Measurements from ENCODE around the gene USP47. TPM values are rescaled to one million over a fixed set of nuclear protein-coding genes. Genes with fewer than 3 reads are reported as not detected.

The USP47 gene
- total RNA-seq, 3 donors from 2014 or later (not counting 1 experiment from before 2014, with no cell fraction given): 102 to 108 (median 107) TPM

DNA sequence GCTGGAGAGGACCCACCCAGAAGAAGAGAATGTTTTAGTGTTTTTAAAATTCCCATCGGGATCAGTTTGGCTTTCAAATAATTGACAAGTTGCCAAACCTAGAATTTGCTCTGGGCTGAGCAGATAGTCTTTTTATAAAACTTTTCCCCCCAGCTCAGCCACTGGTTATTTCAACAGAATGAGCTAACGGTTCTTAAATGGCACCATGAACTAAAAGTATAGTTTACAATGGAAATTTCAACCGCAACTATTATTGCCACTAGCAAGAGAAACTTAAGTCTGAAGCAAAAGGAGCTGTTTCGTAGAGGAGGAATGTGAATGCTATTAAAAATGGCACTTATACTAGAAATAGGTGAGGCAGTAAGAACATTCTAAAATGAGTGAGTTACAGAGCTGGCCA lies 163.3 kb downstream of the USP47 start:
- DNase-seq (no peak), ATAC-seq (no peak)
- TF ChIP-seq, protein P1, sequence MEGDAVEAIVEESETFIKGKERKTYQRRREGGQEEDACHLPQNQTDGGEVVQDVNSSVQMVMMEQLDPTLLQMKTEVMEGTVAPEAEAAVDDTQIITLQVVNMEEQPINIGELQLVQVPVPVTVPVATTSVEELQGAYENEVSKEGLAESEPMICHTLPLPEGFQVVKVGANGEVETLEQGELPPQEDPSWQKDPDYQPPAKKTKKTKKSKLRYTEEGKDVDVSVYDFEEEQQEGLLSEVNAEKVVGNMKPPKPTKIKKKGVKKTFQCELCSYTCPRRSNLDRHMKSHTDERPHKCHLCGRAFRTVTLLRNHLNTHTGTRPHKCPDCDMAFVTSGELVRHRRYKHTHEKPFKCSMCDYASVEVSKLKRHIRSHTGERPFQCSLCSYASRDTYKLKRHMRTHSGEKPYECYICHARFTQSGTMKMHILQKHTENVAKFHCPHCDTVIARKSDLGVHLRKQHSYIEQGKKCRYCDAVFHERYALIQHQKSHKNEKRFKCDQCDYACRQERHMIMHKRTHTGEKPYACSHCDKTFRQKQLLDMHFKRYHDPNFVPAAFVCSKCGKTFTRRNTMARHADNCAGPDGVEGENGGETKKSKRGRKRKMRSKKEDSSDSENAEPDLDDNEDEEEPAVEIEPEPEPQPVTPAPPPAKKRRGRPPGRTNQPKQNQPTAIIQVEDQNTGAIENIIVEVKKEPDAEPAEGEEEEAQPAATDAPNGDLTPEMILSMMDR (IDR thresholded peaks at IDR 0.05): no peak
- H3K4me3 ChIP-seq (ENCODE audit: low read length): no peak overlapping the region
- WGBS (ENCODE audit: insufficient coverage): 91% methylated on average over 4 of the region's 4 CpGs
- H3K27ac ChIP-seq (ENCODE audit: low read length): no peak overlapping the region
- intact Hi-C loops (cut with micrococcal nuclease): no loop called here
- Mint-ChIP-seq H3K27me3 (ENCODE audit: low read depth in 2 of 2) (peaks cover 44 to 74% of the 10 kb centered on the region in 2 donors), H3K4me3 (no peak overlapping the region), H3K4me1 (peaks cover 0 to 9% of the 10 kb centered on the region in 2 donors), H3K27ac (no peak overlapping the region), H3K9me3 (no peaks in the 10 kb centered on the region), H3K36me3 (no peaks in the 10 kb centered on the region)
- no peaks in the 10 kb centered on the region for H3K9me3 ChIP-seq (ENCODE audit: control insufficient read depth, insufficient read depth, low read length)
- peaks cover 31% of the 10 kb centered on the region for H3K27me3 ChIP-seq (ENCODE audit: control insufficient read depth, insufficient read depth, low read length)
- no peaks in the 10 kb centered on the region for H3K36me3 ChIP-seq (ENCODE audit: control insufficient read depth, insufficient read depth, low read length)
- peaks cover 14% of the 10 kb centered on the region for H3K4me1 ChIP-seq (ENCODE audit: control insufficient read depth, insufficient read depth, low read length)

GRCh38 chr11:12005476-12005875 lies 163.7 kb downstream of the USP47 start:
- Mint-ChIP-seq H3K27ac (no peak overlapping the region), H3K9me3 (no peaks in the 10 kb centered on the region), H3K4me1 (peaks cover 0 to 9% of the 10 kb centered on the region in 2 donors), H3K4me3 (no peak overlapping the region), H3K36me3 (no peaks in the 10 kb centered on the region), H3K27me3 (ENCODE audit: low read depth in 2 of 2) (peaks cover 49 to 78% of the 10 kb centered on the region in 2 donors)
- peaks cover 34% of the 10 kb centered on the region for H3K27me3 ChIP-seq (ENCODE audit: control insufficient read depth, insufficient read depth, low read length)
- intact Hi-C loops (cut with micrococcal nuclease): no loop called here
- ATAC-seq (no peak), DNase-seq (no peak)
- no peaks in the 10 kb centered on the region for H3K36me3 ChIP-seq (ENCODE audit: control insufficient read depth, insufficient read depth, low read length)
- H3K4me3 ChIP-seq (ENCODE audit: low read length): no peak overlapping the region
- peaks cover 14% of the 10 kb centered on the region for H3K4me1 ChIP-seq (ENCODE audit: control insufficient read depth, insufficient read depth, low read length)
- H3K27ac ChIP-seq (ENCODE audit: low read length): no peak overlapping the region
- TF ChIP-seq, protein P1 (IDR thresholded peaks at IDR 0.05): no peak
- WGBS (ENCODE audit: insufficient coverage): 92% methylated on average over 1 of the region's 1 CpG
- H3K9me3 ChIP-seq (ENCODE audit: control insufficient read depth, insufficient read depth, low read length): no peaks in the 10 kb centered on the region

DNA sequence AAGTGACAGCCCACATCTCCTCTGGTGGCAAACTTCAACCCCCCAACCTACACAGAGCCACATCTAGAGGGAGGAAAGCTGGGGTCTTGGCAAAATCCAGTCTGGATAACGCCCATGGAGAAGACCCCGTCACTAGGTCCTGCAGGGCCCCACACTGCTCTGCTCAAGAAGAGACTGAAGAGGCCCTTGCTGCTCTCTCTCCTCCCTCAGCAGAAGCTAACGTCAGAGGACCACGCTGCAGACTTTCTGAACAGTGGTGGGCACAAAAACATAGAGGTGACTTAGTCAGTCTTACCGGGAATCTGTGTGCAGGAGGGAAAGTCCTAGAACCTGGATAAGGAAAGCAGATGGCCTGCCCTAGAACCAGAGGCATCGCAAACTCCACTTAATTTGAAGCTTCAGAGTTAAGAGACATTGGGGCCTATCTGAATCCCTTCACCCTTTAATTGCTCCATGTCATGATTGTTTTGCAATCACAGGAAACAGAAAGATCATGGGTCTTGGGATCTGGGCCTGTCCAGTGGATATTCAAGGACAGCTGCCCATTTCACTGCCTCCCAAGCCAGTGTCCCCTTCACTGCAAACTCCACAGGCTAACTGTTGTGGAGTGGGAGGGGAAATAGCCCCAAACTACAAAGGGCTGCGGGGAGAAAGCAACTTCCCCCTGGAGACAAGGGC lies 164.9 kb downstream of the USP47 start:
- H3K4me3 Mint-ChIP-seq: no peak overlapping the region
- H3K4me3 ChIP-seq (ENCODE audit: low read length): no peak overlapping the region
- peaks cover 38% of the 10 kb centered on the region for H3K27me3 ChIP-seq (ENCODE audit: control insufficient read depth, insufficient read depth, low read length)
- no peaks in the 10 kb centered on the region for H3K36me3 Mint-ChIP-seq
- H3K9me3 ChIP-seq (ENCODE audit: control insufficient read depth, insufficient read depth, low read length): no peaks in the 10 kb centered on the region
- TF ChIP-seq, protein P1 (IDR thresholded peaks at IDR 0.05): no peak
- no peaks in the 10 kb centered on the region for H3K36me3 ChIP-seq (ENCODE audit: control insufficient read depth, insufficient read depth, low read length)
- no peak for ATAC-seq
- intact Hi-C loops (cut with micrococcal nuclease): no loop called here
- peaks cover 0 to 9% of the 10 kb centered on the region in 2 donors for H3K4me1 Mint-ChIP-seq
- no peak for DNase-seq
- H3K4me1 ChIP-seq (ENCODE audit: control insufficient read depth, insufficient read depth, low read length): peaks cover 14% of the 10 kb centered on the region
- 90% methylated on average over 7 of the region's 7 CpGs for WGBS (ENCODE audit: insufficient coverage)
- H3K27me3 Mint-ChIP-seq (ENCODE audit: low read depth in 2 of 2): peaks cover 59 to 82% of the 10 kb centered on the region in 2 donors
- no peaks in the 10 kb centered on the region for H3K9me3 Mint-ChIP-seq
- no peak overlapping the region for H3K27ac ChIP-seq (ENCODE audit: low read length)
- no peak overlapping the region for H3K27ac Mint-ChIP-seq

DNA sequence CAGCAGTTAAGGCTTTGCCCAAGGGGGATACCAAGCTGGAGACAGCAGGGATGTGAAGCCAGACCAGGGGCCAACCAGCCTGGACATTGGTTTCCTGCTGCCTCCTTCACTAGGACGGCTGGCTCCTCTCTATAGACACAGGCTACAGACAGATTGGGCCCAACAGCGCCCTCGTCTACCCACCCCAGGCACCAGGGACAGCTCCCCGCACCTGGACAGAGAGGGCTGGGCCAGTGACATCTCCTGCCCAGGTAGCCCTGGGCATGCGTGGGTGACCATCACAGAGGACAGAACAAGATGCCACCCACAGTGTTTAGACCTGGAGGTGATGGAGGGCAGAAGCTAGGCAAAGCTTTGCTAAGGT lies 165.4 kb downstream of the USP47 start:
- 88% methylated on average over 5 of the region's 5 CpGs for WGBS (ENCODE audit: insufficient coverage)
- no peaks in the 10 kb centered on the region for H3K36me3 Mint-ChIP-seq
- H3K4me3 Mint-ChIP-seq: peak overlapping the region; percentile 47
- Histone ChIP-seq H3K36me3 (ENCODE audit: control insufficient read depth, insufficient read depth, low read length) (no peaks in the 10 kb centered on the region), H3K4me3 (ENCODE audit: low read length) (no peak overlapping the region), H3K27me3 (ENCODE audit: control insufficient read depth, insufficient read depth, low read length) (peaks cover 38% of the 10 kb centered on the region), H3K27ac (ENCODE audit: low read length) (no peak overlapping the region), H3K9me3 (ENCODE audit: control insufficient read depth, insufficient read depth, low read length) (no peaks in the 10 kb centered on the region), H3K4me1 (ENCODE audit: control insufficient read depth, insufficient read depth, low read length) (peaks cover 14% of the 10 kb centered on the region)
- intact Hi-C loops (cut with micrococcal nuclease): no loop called here
- peaks cover 0 to 9% of the 10 kb centered on the region in 2 donors for H3K4me1 Mint-ChIP-seq
- no peak overlapping the region for H3K27ac Mint-ChIP-seq
- peaks cover 62 to 82% of the 10 kb centered on the region in 2 donors for H3K27me3 Mint-ChIP-seq (ENCODE audit: low read depth in 2 of 2)
- TF ChIP-seq, protein P1 (IDR thresholded peaks at IDR 0.05): no peak
- no peak for DNase-seq
- no peak for ATAC-seq
- H3K9me3 Mint-ChIP-seq: no peaks in the 10 kb centered on the region

All from natural killer cell (primary cell).